ENCODE results near the gene LAD1. TPM values are rescaled to one million over a fixed set of nuclear protein-coding genes. Genes with fewer than 3 reads are reported as not detected.

LAD1 gene
- total RNA-seq, 1 donor from 2014 or later = not detected

GRCh38 chr1:201332616-201333335 is 66.3 kb downstream of the LAD1 start:
- H3K27me3 Mint-ChIP-seq = peaks cover 2% of the 10 kb centered on the region
- no peaks in the 10 kb centered on the region for H3K9me3 Mint-ChIP-seq
- ATAC-seq (ENCODE audit: low read depth) (no peak), DNase-seq (no peak)
- no peak overlapping the region for H3K27ac Mint-ChIP-seq
- no peak for TF ChIP-seq CTCF (IDR thresholded peaks at IDR 0.05)
- no peaks in the 10 kb centered on the region for H3K4me1 Mint-ChIP-seq
- no peak overlapping the region for H3K4me3 Mint-ChIP-seq
- H3K36me3 Mint-ChIP-seq (ENCODE audit: low read depth) = no peaks in the 10 kb centered on the region
- intact Hi-C loops (cut with micrococcal nuclease) = no loop called here
- ChIA-PET POLR2A (no interaction called here), CTCF (no interaction called here)

- ChIA-PET POLR2A (no interaction called here), CTCF (no interaction called here)
- H3K4me1 Mint-ChIP-seq = no peaks in the 10 kb centered on the region
Observed at GRCh38 chr1:201332021-201332420, 67.1 kb downstream of the LAD1 start.

GRCh38 chr1:201331166-201331565 is 68.0 kb downstream of the LAD1 start:
- no peak overlapping the region for H3K27ac Mint-ChIP-seq
- peaks cover 2% of the 10 kb centered on the region for H3K27me3 Mint-ChIP-seq
- H3K36me3 Mint-ChIP-seq (ENCODE audit: low read depth) = no peaks in the 10 kb centered on the region
- no peak overlapping the region for H3K4me3 Mint-ChIP-seq
- DNase-seq (no peak), ATAC-seq (ENCODE audit: low read depth) (no peak)
- ChIA-PET POLR2A (no interaction called here), CTCF (no interaction called here)
- H3K9me3 Mint-ChIP-seq = no peaks in the 10 kb centered on the region
- no peak for TF ChIP-seq CTCF (IDR thresholded peaks at IDR 0.05)
- intact Hi-C loops (cut with micrococcal nuclease) = no loop called here
- no peaks in the 10 kb centered on the region for H3K4me1 Mint-ChIP-seq

More at GRCh38 chr1:201332021-201332420, 67.1 kb downstream of the LAD1 start:
- Mint-ChIP-seq H3K27ac (no peak overlapping the region), H3K4me3 (no peak overlapping the region), H3K9me3 (no peaks in the 10 kb centered on the region), H3K27me3 (peaks cover 2% of the 10 kb centered on the region), H3K36me3 (ENCODE audit: low read depth) (no peaks in the 10 kb centered on the region)
- ATAC-seq (ENCODE audit: low read depth) (no peak), DNase-seq (no peak)
- intact Hi-C loops (cut with micrococcal nuclease) = no loop called here
- no peak for TF ChIP-seq CTCF (IDR thresholded peaks at IDR 0.05)

Other genes with a start within 250 kb of the LAD1 start
- 19.0 and 21.7 TPM in 2 replicates for gene TMEM9, start 244.8 kb downstream of the LAD1 start, total RNA-seq
- gene IGFN1, start 208.5 kb downstream of the LAD1 start, total RNA-seq = not detected in 2 replicates
- not detected in 2 replicates for gene PKP1, start 115.8 kb downstream of the LAD1 start, total RNA-seq
- not detected in 2 replicates for gene TNNT2, start 21.6 kb downstream of the LAD1 start, total RNA-seq
- gene TNNI1, start 22.4 kb upstream of the LAD1 start, total RNA-seq = not detected in 2 replicates
- 0.18 TPM in 1 of 2 replicates, not detected in the other for gene PHLDA3, start 69.9 kb upstream of the LAD1 start, total RNA-seq
- 29.0 and 29.5 TPM in 2 replicates for gene CSRP1, start 107.8 kb upstream of the LAD1 start, total RNA-seq
- gene NAV1, start 139.8 kb upstream of the LAD1 start, total RNA-seq = 2.0 and 2.3 TPM in 2 replicates